Upper lobe of left lung (tissue), 4 donors: ENCODE measurements around the gene TBXAS1.

ENCODE experiments used
- EP300 ChIP-seq, 4 donors: sonication (generic); formaldehyde crosslinking; IDR thresholded peaks; one replicate each; pipeline ENCODE4 v1.5.1; 2017; ENCODE audit warnings: antibody characterized with exemption in 4 of 4, control low read depth in 2 of 4
- POLR2A ChIP-seq, 4 donors: fragments of 450-650 bp; IDR thresholded peaks; one replicate each; pipeline ENCODE4 v1.5.1; 2016 to 2017; ENCODE audit warnings: antibody characterized with exemption in 4 of 4, mild to moderate bottlenecking in 2 of 4
- POLR2AphosphoS5 ChIP-seq, 2 donors: sonication (generic); formaldehyde crosslinking; IDR thresholded peaks; one replicate each; pipeline ENCODE4 v1.5.1; 2017; ENCODE audit warnings: antibody characterized with exemption in 2 of 2
- TF ChIP-seq, protein P1 (sequence below), 6 experiments: fragments of 450-650 bp in 4 of 6; fragments of 200-600 bp in 2 of 6; sonication (generic) in 2 of 6; IDR thresholded peaks; one replicate each; pipeline ENCODE4 v1.5.1; 2016 to 2019; ENCODE audit warnings: antibody characterized with exemption in 6 of 6

DNA sequence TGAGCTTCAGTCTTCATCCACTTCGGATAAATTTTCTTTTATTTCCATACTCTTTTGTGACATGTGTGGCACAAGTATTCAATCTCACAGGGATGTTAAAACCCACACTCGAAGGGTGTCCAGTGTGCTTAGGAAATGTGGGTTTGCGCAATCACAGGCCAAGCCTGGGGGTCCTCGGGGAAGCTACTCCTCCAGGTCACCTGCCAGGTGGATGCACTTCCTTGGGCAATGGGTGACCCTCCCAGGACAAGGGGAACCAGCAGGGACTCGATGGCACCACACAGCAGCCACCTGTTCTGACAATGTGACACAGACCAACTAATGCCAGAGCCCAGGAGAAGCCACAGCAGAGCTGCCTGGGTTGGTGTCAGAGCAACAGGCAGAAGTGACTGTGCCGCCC, 194.7 kb downstream of the TBXAS1 start:
- no peak for TF ChIP-seq EP300 (IDR thresholded peaks at IDR 0.05)
- TF ChIP-seq, protein P1, sequence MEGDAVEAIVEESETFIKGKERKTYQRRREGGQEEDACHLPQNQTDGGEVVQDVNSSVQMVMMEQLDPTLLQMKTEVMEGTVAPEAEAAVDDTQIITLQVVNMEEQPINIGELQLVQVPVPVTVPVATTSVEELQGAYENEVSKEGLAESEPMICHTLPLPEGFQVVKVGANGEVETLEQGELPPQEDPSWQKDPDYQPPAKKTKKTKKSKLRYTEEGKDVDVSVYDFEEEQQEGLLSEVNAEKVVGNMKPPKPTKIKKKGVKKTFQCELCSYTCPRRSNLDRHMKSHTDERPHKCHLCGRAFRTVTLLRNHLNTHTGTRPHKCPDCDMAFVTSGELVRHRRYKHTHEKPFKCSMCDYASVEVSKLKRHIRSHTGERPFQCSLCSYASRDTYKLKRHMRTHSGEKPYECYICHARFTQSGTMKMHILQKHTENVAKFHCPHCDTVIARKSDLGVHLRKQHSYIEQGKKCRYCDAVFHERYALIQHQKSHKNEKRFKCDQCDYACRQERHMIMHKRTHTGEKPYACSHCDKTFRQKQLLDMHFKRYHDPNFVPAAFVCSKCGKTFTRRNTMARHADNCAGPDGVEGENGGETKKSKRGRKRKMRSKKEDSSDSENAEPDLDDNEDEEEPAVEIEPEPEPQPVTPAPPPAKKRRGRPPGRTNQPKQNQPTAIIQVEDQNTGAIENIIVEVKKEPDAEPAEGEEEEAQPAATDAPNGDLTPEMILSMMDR (IDR thresholded peaks at IDR 0.05), result no peak
- no peak for TF ChIP-seq POLR2AphosphoS5 (IDR thresholded peaks at IDR 0.05)
- no peak for TF ChIP-seq POLR2A (IDR thresholded peaks at IDR 0.05)
